Mesendoderm (in vitro differentiated cells): Measurements from ENCODE around the gene HDAC4. TPM values are rescaled to one million over a fixed set of nuclear protein-coding genes. Genes with fewer than 3 reads are reported as not detected.

Source experiments
- DNase-seq: peaks from one replicate; pipeline ENCODE4 v3.0.0; 2013
- H2AK5ac ChIP-seq: 2 replicates; pipeline ENCODE4 v1.6.1; 2013; ENCODE audit warnings: low read length, inconsistent platforms
- H2BK120ac ChIP-seq: 2 replicates; pipeline ENCODE4 v1.6.1; 2013; ENCODE audit warnings: low read depth, mild to moderate bottlenecking, low read length, moderate library complexity, mixed read lengths
- H2BK15ac ChIP-seq: replicated peaks from 2 replicates; pipeline ENCODE4 v1.6.1; 2013; ENCODE audit warnings: low read depth, mild to moderate bottlenecking, moderate library complexity
- H2BK5ac ChIP-seq: 2 replicates; pipeline ENCODE4 v1.6.1; 2013; ENCODE audit warnings: low read length, inconsistent platforms
- H3K18ac ChIP-seq: 2 replicates; pipeline ENCODE4 v1.6.1; 2013; ENCODE audit warnings: mild to moderate bottlenecking, low read length, mixed read lengths
- H3K23ac ChIP-seq: one replicate; pipeline ENCODE4 v1.6.1; 2013; ENCODE audit warnings: low read length
- H3K27ac ChIP-seq: 2 replicates; pipeline ENCODE4 v1.5.1; 2013; ENCODE audit warnings: low read depth, mild to moderate bottlenecking, inconsistent platforms, low read length, moderate library complexity
- H3K27me3 ChIP-seq: 2 replicates; pipeline ENCODE4 v1.6.1; 2013; ENCODE audit warnings: low read length, control low read depth, mild to moderate bottlenecking, inconsistent platforms; ENCODE audit not compliant: insufficient read depth, poor library complexity
- H3K36me3 ChIP-seq: 2 replicates; pipeline ENCODE4 v1.6.1; 2013; ENCODE audit warnings: low read length, inconsistent platforms; ENCODE audit not compliant: control insufficient read depth, insufficient read depth
- H3K4ac ChIP-seq: one replicate; pipeline ENCODE4 v1.6.1; 2013; ENCODE audit warnings: low read depth, mild to moderate bottlenecking, low read length, moderate library complexity
- H3K4me1 ChIP-seq: 2 replicates; pipeline ENCODE4 v1.6.1; 2013; ENCODE audit warnings: low read depth, low read length, inconsistent platforms; ENCODE audit not compliant: control insufficient read depth
- H3K4me2 ChIP-seq: 2 replicates; pipeline ENCODE4 v1.6.1; 2013; ENCODE audit warnings: low read length
- H3K4me3 ChIP-seq: 2 replicates; pipeline ENCODE4 v1.5.1; 2013; ENCODE audit warnings: mild to moderate bottlenecking, low read length
- H3K56ac ChIP-seq: one replicate; pipeline ENCODE4 v1.6.1; 2013; ENCODE audit warnings: low read length
- H3K79me1 ChIP-seq: 2 replicates; pipeline ENCODE4 v1.6.1; 2013; ENCODE audit warnings: low read length, inconsistent platforms
- H3K79me2 ChIP-seq: 2 replicates; pipeline ENCODE4 v1.6.1; 2013; ENCODE audit warnings: mild to moderate bottlenecking, low read length; ENCODE audit not compliant: control insufficient read depth, insufficient read depth
- H3K9ac ChIP-seq: 2 replicates; pipeline ENCODE4 v1.6.1; 2013; ENCODE audit warnings: low read length, inconsistent platforms
- H4K5ac ChIP-seq: one replicate; pipeline ENCODE4 v1.6.1; 2013; ENCODE audit warnings: low read length
- H4K8ac ChIP-seq: one replicate; pipeline ENCODE4 v1.6.1; 2013; ENCODE audit warnings: low read depth, mild to moderate bottlenecking, control low read depth, low read length, moderate library complexity
- WGBS: extraction: QIAGEN DNeasy Blood & Tissue Kit; methylation state at CpG from one replicate; pipeline ENCODE4 v1.1.7; 2013; ENCODE audit warnings: low lambda C conversion rate, missing lambda C conversion rate; ENCODE audit not compliant: insufficient coverage; ENCODE audit errors: extremely low coverage; 5-methylcytosine and 5-hydroxymethylcytosine counted together
- small RNA-seq: library from polyadenylated mRNA; stranded (forward); fragments of <200 nt; extraction: miRNeasy Mini kit (QIAGEN cat#:217004); gene quantifications from one replicate; pipeline ENCODE3, GENCODE V24; 2013; ENCODE audit not compliant: insufficient read depth

Gene HDAC4

DNA sequence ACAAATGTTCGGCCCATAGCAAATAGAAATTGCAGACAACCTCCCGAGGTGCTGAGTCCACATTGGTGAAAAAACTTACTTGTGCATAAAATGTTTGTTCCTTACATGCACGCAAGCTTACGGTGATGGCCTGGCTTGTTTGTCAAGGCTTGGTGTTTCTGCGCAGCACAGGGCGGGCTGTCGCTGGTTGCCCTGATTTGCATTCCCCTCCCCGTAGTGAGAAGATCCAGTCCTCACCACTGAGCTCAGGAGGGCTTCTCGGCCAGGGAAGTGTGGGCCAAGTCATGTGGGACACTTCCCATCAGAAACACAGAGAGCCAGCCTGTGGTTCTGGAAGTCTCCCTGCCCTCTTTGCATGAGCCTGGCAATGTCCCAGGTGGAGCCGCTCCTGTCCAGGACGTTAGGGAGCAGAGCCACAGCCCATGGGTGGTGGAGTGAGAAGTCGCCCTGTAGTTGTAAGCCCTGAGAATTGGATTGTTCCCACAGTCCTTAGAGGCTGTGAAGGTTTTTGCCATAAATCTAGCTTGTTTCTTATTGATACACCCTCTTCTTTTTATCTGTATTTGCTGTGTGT lies 400.2 kb downstream of the HDAC4 start:
- Histone ChIP-seq H3K27me3 (no peaks in the 10 kb centered on the region), H2BK15ac (no peak overlapping the region), H3K79me2 (no peaks in the 10 kb centered on the region), H3K4me1 (no peaks in the 10 kb centered on the region), H3K56ac (no peak overlapping the region), H2BK120ac (no peak overlapping the region), H3K79me1 (no peaks in the 10 kb centered on the region), H3K18ac (no peak overlapping the region), H4K8ac (no peak overlapping the region), H2AK5ac (no peak overlapping the region), H4K5ac (no peak overlapping the region), H2BK5ac (no peak overlapping the region), H3K23ac (no peak overlapping the region), H3K4ac (no peak overlapping the region), H3K4me2 (no peak overlapping the region), H3K9ac (no peak overlapping the region), H3K36me3 (no peaks in the 10 kb centered on the region), H3K4me3 (no peak overlapping the region), H3K27ac (no peak overlapping the region)
- WGBS, result no CpG with 5 or more reads among the region's 12 CpGs
- DNase-seq, result no peak

DNA sequence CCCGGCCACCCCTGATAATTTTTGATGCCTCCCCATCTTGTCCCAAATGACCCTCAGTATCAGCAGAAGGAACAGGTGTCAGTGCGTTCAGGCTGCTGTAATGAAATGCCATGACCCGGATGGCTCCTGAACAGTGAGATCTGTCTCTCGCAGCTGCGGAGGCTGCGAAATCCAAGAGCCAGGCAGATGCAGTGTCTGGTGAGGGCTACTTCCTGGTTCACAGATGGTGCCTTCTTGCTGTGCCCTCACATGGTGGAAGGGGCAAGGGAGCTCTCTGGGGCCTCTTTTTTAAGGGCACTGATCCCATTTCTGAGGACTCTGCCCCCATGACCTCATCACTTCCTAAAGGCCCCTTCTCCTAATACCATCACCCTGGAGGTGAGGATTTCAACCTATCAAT lies 400.7 kb downstream of the HDAC4 start:
- no peak overlapping the region for H2BK5ac ChIP-seq
- no peak for DNase-seq
- no peak overlapping the region for H3K27ac ChIP-seq
- H3K4me3 ChIP-seq, result no peak overlapping the region
- H2BK15ac ChIP-seq, result no peak overlapping the region
- H3K4me1 ChIP-seq, result no peaks in the 10 kb centered on the region
- no peak overlapping the region for H3K18ac ChIP-seq
- no CpG with 5 or more reads among the region's 6 CpGs for WGBS
- H3K79me2 ChIP-seq, result no peaks in the 10 kb centered on the region
- H3K4me2 ChIP-seq, result no peak overlapping the region
- no peak overlapping the region for H3K9ac ChIP-seq
- no peak overlapping the region for H4K8ac ChIP-seq
- H2BK120ac ChIP-seq, result no peak overlapping the region
- H4K5ac ChIP-seq, result no peak overlapping the region
- no peaks in the 10 kb centered on the region for H3K27me3 ChIP-seq
- H3K23ac ChIP-seq, result no peak overlapping the region
- no peak overlapping the region for H2AK5ac ChIP-seq
- no peak overlapping the region for H3K4ac ChIP-seq
- no peak overlapping the region for H3K56ac ChIP-seq
- H3K36me3 ChIP-seq, result no peaks in the 10 kb centered on the region
- no peaks in the 10 kb centered on the region for H3K79me1 ChIP-seq

DNA sequence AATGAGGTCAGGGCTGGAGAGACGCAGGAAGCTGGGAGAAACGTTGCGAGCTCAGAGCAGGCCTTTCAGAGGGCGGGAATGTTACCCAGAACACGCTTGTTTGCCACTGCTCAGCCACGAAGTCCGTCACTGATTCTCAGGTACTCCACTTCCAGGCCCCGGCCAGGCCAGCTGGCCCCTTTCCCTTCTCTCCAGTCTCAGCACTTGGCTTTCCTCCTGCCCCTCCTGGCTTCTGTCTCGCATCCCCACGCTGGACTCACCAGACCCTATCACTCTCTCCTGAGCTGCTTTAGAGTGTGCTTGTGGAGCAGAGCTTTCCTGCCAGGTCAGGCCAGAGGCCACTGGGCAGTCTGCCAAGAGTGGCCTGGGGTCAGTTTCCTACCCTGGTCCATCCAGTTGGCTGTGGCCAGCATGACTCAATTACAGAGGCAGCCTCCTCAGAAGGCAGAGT lies 401.5 kb downstream of the HDAC4 start:
- Histone ChIP-seq H3K4me2 (no peak overlapping the region), H3K4me1 (no peaks in the 10 kb centered on the region), H3K56ac (no peak overlapping the region), H2BK15ac (no peak overlapping the region), H3K79me2 (no peaks in the 10 kb centered on the region), H4K8ac (no peak overlapping the region), H3K27ac (no peak overlapping the region), H3K9ac (no peak overlapping the region), H2AK5ac (no peak overlapping the region), H3K18ac (no peak overlapping the region), H2BK120ac (no peak overlapping the region), H3K23ac (no peak overlapping the region), H3K27me3 (no peaks in the 10 kb centered on the region), H3K79me1 (no peaks in the 10 kb centered on the region), H2BK5ac (no peak overlapping the region), H3K36me3 (no peaks in the 10 kb centered on the region), H3K4me3 (no peak overlapping the region), H4K5ac (no peak overlapping the region), H3K4ac (no peak overlapping the region)
- DNase-seq, result no peak
- no CpG with 5 or more reads among the region's 10 CpGs for WGBS

DNA sequence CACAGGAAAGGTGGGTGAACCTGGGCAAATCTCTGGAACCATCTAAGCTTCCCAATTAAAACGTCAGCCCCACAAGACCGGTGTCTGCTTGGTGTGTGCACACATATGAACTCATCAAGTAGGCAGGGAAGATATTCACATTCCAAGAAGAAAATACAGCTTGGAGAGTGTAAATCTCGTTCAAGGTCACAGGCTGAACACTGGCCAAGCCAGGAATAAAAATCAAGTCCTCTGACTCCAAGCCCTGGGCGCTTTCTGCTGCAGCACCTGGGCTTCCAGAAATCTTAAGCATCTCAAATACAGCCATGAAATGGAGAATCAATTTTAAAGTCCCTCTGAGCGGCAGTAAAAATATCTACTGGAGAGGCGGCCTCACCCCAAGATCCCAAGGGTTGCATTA lies 402.0 kb downstream of the HDAC4 start:
- no peak overlapping the region for H4K8ac ChIP-seq
- no peaks in the 10 kb centered on the region for H3K36me3 ChIP-seq
- H2AK5ac ChIP-seq, result no peak overlapping the region
- H3K4me3 ChIP-seq, result no peak overlapping the region
- H3K79me1 ChIP-seq, result no peaks in the 10 kb centered on the region
- no peaks in the 10 kb centered on the region for H3K27me3 ChIP-seq
- no peak for DNase-seq
- H2BK120ac ChIP-seq, result no peak overlapping the region
- no peak overlapping the region for H3K23ac ChIP-seq
- H3K56ac ChIP-seq, result no peak overlapping the region
- H3K79me2 ChIP-seq, result no peaks in the 10 kb centered on the region
- no peak overlapping the region for H3K4ac ChIP-seq
- H2BK15ac ChIP-seq, result no peak overlapping the region
- H3K4me1 ChIP-seq, result no peaks in the 10 kb centered on the region
- H3K27ac ChIP-seq, result no peak overlapping the region
- H2BK5ac ChIP-seq, result no peak overlapping the region
- H3K4me2 ChIP-seq, result no peak overlapping the region
- H3K18ac ChIP-seq, result no peak overlapping the region
- WGBS, result no CpG with 5 or more reads among the region's 6 CpGs
- H4K5ac ChIP-seq, result no peak overlapping the region
- H3K9ac ChIP-seq, result no peak overlapping the region

Small RNAs within 50 kb of the gene (small RNA-seq; reads per million reads assigned to genes)
- gene MIR2467 (175 reads per million, percentile 97 among the genes with 10 or more reads in this experiment), gene MIR4269 (not detected), gene MIR4440 (not detected), gene MIR4441 (not detected)
